ENCODE measurements around the gene GRB2.

DNA sequence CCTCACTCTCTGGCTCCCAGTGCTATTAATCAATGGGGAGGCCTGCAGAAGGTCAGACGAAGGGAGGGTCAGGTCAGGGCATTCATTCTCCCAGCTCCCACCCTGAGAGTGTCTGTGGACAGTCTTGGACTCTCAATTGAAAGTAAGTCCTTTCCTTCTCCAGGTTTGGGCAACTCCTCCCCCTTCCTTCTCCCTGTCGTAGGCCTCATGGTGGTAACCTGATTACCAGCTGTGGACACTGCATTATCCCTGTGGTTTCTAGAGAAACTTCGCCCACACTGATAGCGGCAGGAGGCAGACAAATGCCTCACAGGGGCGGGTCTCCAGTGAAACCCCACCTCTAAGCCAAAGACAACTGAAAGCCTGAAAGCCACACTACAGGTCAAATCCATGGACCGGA, 58.6 kb downstream of the GRB2 start:
- TF ChIP-seq CTCF (IDR thresholded peaks at IDR 0.05) (no peak), POLR2A (IDR thresholded peaks at IDR 0.05) (no peak)

All from prostate gland (tissue), 2 donors.